ENCODE measurements around the gene PIP. TPM values are rescaled to one million over a fixed set of nuclear protein-coding genes. Genes with fewer than 3 reads are reported as not detected.

Gene PIP
- total RNA-seq, 1 experiment from 2014 or later, result not detected

DNA sequence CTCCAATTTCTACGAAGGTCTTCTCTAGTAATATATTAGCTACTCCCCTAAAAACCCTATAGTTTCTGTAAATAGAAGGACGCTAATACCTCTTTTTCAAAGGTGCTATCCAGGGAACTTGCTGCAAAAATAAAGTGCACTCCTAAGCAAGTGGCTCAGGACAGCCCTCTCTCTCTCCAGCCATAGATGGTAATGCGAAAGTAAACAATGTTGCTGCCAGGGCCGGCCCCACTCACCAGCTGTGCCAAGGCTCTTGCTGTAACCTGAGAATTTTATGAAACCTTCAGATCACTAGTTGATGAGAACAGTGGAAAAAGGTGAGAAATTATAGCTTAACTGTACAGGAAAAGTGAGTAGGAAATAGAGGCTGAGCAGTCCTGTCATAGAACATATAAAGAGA, 40.5 kb downstream of the PIP start:
- RAD21 ChIA-PET (ENCODE audit: low non-redundant PET in 1 of 2, low total read pairs in 2 of 2, uncharacterized antibody in 2 of 2, unreplicated experiment in 2 of 2), result no interaction called here
- Histone ChIP-seq H3K9ac (ENCODE audit: low read length) (no peak overlapping the region), H3K4me1 (ENCODE audit: control insufficient read depth in 1 of 2, insufficient read depth in 2 of 2, low read length in 2 of 2) (no peaks in the 10 kb centered on the region; a peak in 1 of 4 replicates), H2AFZ (ENCODE audit: low read depth, low read length, poor library complexity, severe bottlenecking) (no peak overlapping the region), H3K4me2 (ENCODE audit: low read length) (no peak overlapping the region), H4K20me1 (ENCODE audit: insufficient read depth) (no peaks in the 10 kb centered on the region), H3K4me3 (replicated peaks in 1 of 2; ENCODE audit: low read depth in 1 of 2, low read length in 2 of 2) (no peak overlapping the region), H3K36me3 (ENCODE audit: control insufficient read depth in 1 of 2, insufficient read depth in 2 of 2, low read length in 2 of 2) (no peaks in the 10 kb centered on the region), H3K9me3 (ENCODE audit: control insufficient read depth in 1 of 2, insufficient read depth in 1 of 2, low read depth in 1 of 2, low read length in 2 of 2) (no peaks in the 10 kb centered on the region), H3K9me2 (ENCODE audit: insufficient read depth) (no peaks in the 10 kb centered on the region), H3K27me3 (ENCODE audit: insufficient read depth, low read length) (no peaks in the 10 kb centered on the region), H3K27ac (ENCODE audit: low read depth, low read length) (no peak overlapping the region), H3K79me2 (ENCODE audit: insufficient read depth, low read length) (no peaks in the 10 kb centered on the region)
- TF ChIP-seq SRF (IDR thresholded peaks at IDR 0.05; ENCODE audit: low read depth) (peak; percentile 62; the same call in 1 of the 2 replicates), ZFX (IDR thresholded peaks at IDR 0.05) (no peak)
- BruUV-seq (replicated peaks), result no TSS peak
- POLR2A ChIA-PET, result no interaction called here
- intact Hi-C loops (cut with micrococcal nuclease), result no loop called here
- CTCF ChIA-PET, result interaction anchor here (1.3 kb wide), 1 partner anchor 43 kb away, joined by 5 read pairs; no protein-coding TSS in a partner anchor
- ATAC-seq, result no peak
- no peak for DNase-seq (ENCODE audit: low read depth, low spot score)

DNA sequence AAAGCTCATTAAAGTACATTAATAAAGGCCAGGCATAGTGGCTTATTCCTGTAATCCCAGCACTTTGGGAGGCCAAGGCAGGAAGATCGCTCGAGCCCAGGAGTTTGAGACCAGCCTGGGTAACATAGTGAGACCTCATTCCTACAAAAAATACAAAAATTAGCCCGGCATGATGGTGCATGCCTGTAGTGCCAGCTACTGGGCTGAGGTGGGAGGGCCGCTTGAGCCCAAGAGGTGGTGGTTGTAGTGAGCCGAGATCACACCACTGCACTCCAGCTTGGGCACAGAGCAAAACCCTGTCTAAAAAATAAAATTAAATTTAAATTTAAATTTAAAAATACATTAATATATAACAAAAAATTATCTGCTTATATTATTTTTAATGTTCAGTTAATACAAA, 44.3 kb downstream of the PIP start:
- no TSS peak for BruUV-seq (replicated peaks)
- no peak overlapping the region for H3K9ac ChIP-seq (ENCODE audit: low read length)
- H3K27me3 ChIP-seq (ENCODE audit: insufficient read depth, low read length), result no peaks in the 10 kb centered on the region
- ATAC-seq, result no peak
- ChIA-PET POLR2A (no interaction called here), RAD21 (ENCODE audit: low non-redundant PET in 1 of 2, low total read pairs in 2 of 2, uncharacterized antibody in 2 of 2, unreplicated experiment in 2 of 2) (no interaction called here), CTCF (no interaction called here)
- TF ChIP-seq TCF7L2 (IDR thresholded peaks at IDR 0.05; ENCODE audit: borderline replicate concordance, extremely low read depth, insufficient read depth, insufficient read length) (no peak), ZNF274 (IDR thresholded peaks at IDR 0.05; ENCODE audit: low read depth, low read length) (no peak), JUND (IDR thresholded peaks at IDR 0.05) (no peak), RAD21 (IDR thresholded peaks at IDR 0.05; ENCODE audit: low read depth) (no peak), YY1 (IDR thresholded peaks at IDR 0.05; ENCODE audit: extremely low read depth, insufficient replicate concordance, low read depth, low read length) (no peak), CBX3 (IDR thresholded peaks at IDR 0.05; ENCODE audit: low read depth) (no peak), REST (IDR thresholded peaks at IDR 0.05; ENCODE audit: low read depth) (no peak), EZH2 (IDR thresholded peaks at IDR 0.05) (no peak), ZFX (IDR thresholded peaks at IDR 0.05) (no peak), ELF1 (IDR thresholded peaks at IDR 0.05; ENCODE audit: borderline replicate concordance, low read depth) (no peak), SP1 (IDR thresholded peaks at IDR 0.05; ENCODE audit: low read depth) (no peak)
- TF ChIP-seq, protein P1, sequence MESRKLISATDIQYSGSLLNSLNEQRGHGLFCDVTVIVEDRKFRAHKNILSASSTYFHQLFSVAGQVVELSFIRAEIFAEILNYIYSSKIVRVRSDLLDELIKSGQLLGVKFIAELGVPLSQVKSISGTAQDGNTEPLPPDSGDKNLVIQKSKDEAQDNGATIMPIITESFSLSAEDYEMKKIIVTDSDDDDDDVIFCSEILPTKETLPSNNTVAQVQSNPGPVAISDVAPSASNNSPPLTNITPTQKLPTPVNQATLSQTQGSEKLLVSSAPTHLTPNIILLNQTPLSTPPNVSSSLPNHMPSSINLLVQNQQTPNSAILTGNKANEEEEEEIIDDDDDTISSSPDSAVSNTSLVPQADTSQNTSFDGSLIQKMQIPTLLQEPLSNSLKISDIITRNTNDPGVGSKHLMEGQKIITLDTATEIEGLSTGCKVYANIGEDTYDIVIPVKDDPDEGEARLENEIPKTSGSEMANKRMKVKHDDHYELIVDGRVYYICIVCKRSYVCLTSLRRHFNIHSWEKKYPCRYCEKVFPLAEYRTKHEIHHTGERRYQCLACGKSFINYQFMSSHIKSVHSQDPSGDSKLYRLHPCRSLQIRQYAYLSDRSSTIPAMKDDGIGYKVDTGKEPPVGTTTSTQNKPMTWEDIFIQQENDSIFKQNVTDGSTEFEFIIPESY (IDR thresholded peaks at IDR 0.05; ENCODE audit: extremely low read depth, insufficient replicate concordance, low read length), result no peak
- TF ChIP-seq, protein P2, sequence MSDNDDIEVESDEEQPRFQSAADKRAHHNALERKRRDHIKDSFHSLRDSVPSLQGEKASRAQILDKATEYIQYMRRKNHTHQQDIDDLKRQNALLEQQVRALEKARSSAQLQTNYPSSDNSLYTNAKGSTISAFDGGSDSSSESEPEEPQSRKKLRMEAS (IDR thresholded peaks at IDR 0.05), result no peak
- no peaks in the 10 kb centered on the region for H3K79me2 ChIP-seq (ENCODE audit: insufficient read depth, low read length)
- no peaks in the 10 kb centered on the region; a peak in 1 of 4 replicates for H3K4me1 ChIP-seq (ENCODE audit: control insufficient read depth in 1 of 2, insufficient read depth in 2 of 2, low read length in 2 of 2)
- H3K36me3 ChIP-seq (ENCODE audit: control insufficient read depth in 1 of 2, insufficient read depth in 2 of 2, low read length in 2 of 2), result no peaks in the 10 kb centered on the region
- DNase-seq (ENCODE audit: low read depth, low spot score), result no peak
- no peak overlapping the region for H2AFZ ChIP-seq (ENCODE audit: low read depth, low read length, poor library complexity, severe bottlenecking)
- H3K9me2 ChIP-seq (ENCODE audit: insufficient read depth), result no peaks in the 10 kb centered on the region
- H3K4me3 ChIP-seq (replicated peaks in 1 of 2; ENCODE audit: low read depth in 1 of 2, low read length in 2 of 2), result no peak overlapping the region
- H3K27ac ChIP-seq (ENCODE audit: low read depth, low read length), result no peak overlapping the region
- H3K9me3 ChIP-seq (ENCODE audit: control insufficient read depth in 1 of 2, insufficient read depth in 1 of 2, low read depth in 1 of 2, low read length in 2 of 2), result no peaks in the 10 kb centered on the region; a peak in 1 of 4 replicates
- intact Hi-C loops (cut with micrococcal nuclease), result no loop called here
- H3K4me2 ChIP-seq (ENCODE audit: low read length), result no peak overlapping the region
- no peaks in the 10 kb centered on the region for H4K20me1 ChIP-seq (ENCODE audit: insufficient read depth)

Data from HCT116 (cell line).